Endodermal cell (in vitro differentiated cells): Measurements from ENCODE around the gene GRAPL. TPM values are rescaled to one million over a fixed set of nuclear protein-coding genes. Genes with fewer than 3 reads are reported as not detected.
"Not testable (repeated sequence)": the region's sequence is repeated elsewhere in the genome, so short reads cannot be mapped to it uniquely, and the experiment has no call there.

Source experiments
- DNase-seq: peaks from one replicate; pipeline ENCODE4 v3.0.0-alpha.2; 2017
- H3K27ac ChIP-seq: 2 replicates; pipeline ENCODE4 v1.5.1; 2013; ENCODE audit warnings: mild to moderate bottlenecking, low read depth, low read length, moderate library complexity
- H3K27me3 ChIP-seq: 2 replicates; pipeline ENCODE4 v1.6.1; 2013; ENCODE audit warnings: mild to moderate bottlenecking, low read length, moderate library complexity; ENCODE audit not compliant: insufficient read depth, control insufficient read depth, poor library complexity, severe bottlenecking
- H3K36me3 ChIP-seq: 2 replicates; pipeline ENCODE4 v1.7.0; 2013; ENCODE audit warnings: mild to moderate bottlenecking, low read length, moderate library complexity; ENCODE audit not compliant: control insufficient read depth, insufficient read depth
- H3K4me1 ChIP-seq: one replicate; pipeline ENCODE4 v1.7.0; 2013; ENCODE audit warnings: low read length; ENCODE audit not compliant: control insufficient read depth, insufficient read depth
- H3K4me3 ChIP-seq: 2 replicates; pipeline ENCODE4 v1.5.1; 2013; ENCODE audit warnings: mild to moderate bottlenecking, low read length, moderate library complexity
- H3K9ac ChIP-seq: 2 replicates; pipeline ENCODE4 v1.6.1; 2013; ENCODE audit warnings: mild to moderate bottlenecking, low read length, moderate library complexity; ENCODE audit not compliant: poor library complexity, severe bottlenecking; ENCODE audit errors: extremely low read depth
- H3K9me3 ChIP-seq: 2 replicates; pipeline ENCODE4 v1.6.1; 2013; ENCODE audit warnings: mild to moderate bottlenecking, low read length, moderate library complexity; ENCODE audit not compliant: control insufficient read depth
- H3K27ac Mint-ChIP-seq: 2 replicates; pipeline ENCODE4 v1.8.0; 2020; ENCODE audit warnings: mixed read lengths
- H3K27me3 Mint-ChIP-seq: 2 replicates; pipeline ENCODE4 v1.8.0; 2021; ENCODE audit warnings: mild to moderate bottlenecking, mixed read lengths; ENCODE audit not compliant: insufficient read depth
- H3K36me3 Mint-ChIP-seq: 2 replicates; pipeline ENCODE4 v1.8.0; 2020; ENCODE audit warnings: low read depth, mixed read lengths
- H3K4me1 Mint-ChIP-seq: 2 replicates; pipeline ENCODE4 v1.8.0; 2020; ENCODE audit warnings: mixed read lengths
- H3K4me3 Mint-ChIP-seq: 2 replicates; pipeline ENCODE4 v1.8.0; 2020; ENCODE audit warnings: mild to moderate bottlenecking, moderate library complexity, mixed read lengths
- H3K9me3 Mint-ChIP-seq: 2 replicates; pipeline ENCODE4 v1.8.0; 2020; ENCODE audit warnings: mild to moderate bottlenecking, mixed read lengths
- WGBS, 2 experiments: methylation state at CpG; one replicate each; pipeline versions ENCODE4 v1.1.5 to v1.1.7; 2013; ENCODE audit warnings: missing lambda C conversion rate in 2 of 2, mixed read lengths in 1 of 2; ENCODE audit not compliant: insufficient coverage in 1 of 2, insufficient read length in 1 of 2; 5-methylcytosine and 5-hydroxymethylcytosine counted together
- total RNA-seq, 2 donors: library from RNA; stranded (reverse); fragmentation: NEBNext Ultra II Directional in 1 of 2; extraction: Animal tissue kit (Norgen Biotek cat#: 25700) in 1 of 2; gene quantifications; 2 replicates in 1 of 2; 3 replicates in 1 of 2; pipeline ENCODE4 v1.2.1, GENCODE V29; 2021

Gene GRAPL
- total RNA-seq, 2 donors from 2014 or later = 0.53 TPM; not detected in 1

- H3K36me3 ChIP-seq, H3K9me3 ChIP-seq, H3K27ac Mint-ChIP-seq, H3K27ac ChIP-seq, H3K4me3 Mint-ChIP-seq, H3K9me3 Mint-ChIP-seq, H3K4me1 Mint-ChIP-seq, H3K36me3 Mint-ChIP-seq, H3K4me3 ChIP-seq, H3K4me1 ChIP-seq, H3K27me3 Mint-ChIP-seq, H3K27me3 ChIP-seq, DNase-seq, H3K9ac ChIP-seq: not testable (repeated sequence)
- WGBS, 2 experiments = no CpG with 5 or more reads among the region's 11 CpGs
These were observed 18.1 kb downstream of the GRAPL start for GRCh38 chr17:19145471-19145870.

GRCh38 chr17:19150678-19151615 lies 23.6 kb downstream of the GRAPL start:
- not testable (repeated sequence) for H3K27ac Mint-ChIP-seq, H3K27me3 Mint-ChIP-seq, DNase-seq, H3K9me3 ChIP-seq, H3K27me3 ChIP-seq, H3K27ac ChIP-seq, H3K4me3 Mint-ChIP-seq, H3K9me3 Mint-ChIP-seq, H3K4me1 Mint-ChIP-seq, H3K4me1 ChIP-seq, H3K4me3 ChIP-seq, H3K36me3 Mint-ChIP-seq, H3K36me3 ChIP-seq, H3K9ac ChIP-seq
- WGBS, 2 experiments = no CpG with 5 or more reads among the region's 9 CpGs

- no CpG with 5 or more reads among the region's 8 CpGs for WGBS, 2 experiments
- H3K9me3 Mint-ChIP-seq, H3K4me1 Mint-ChIP-seq, H3K27ac ChIP-seq, H3K27me3 Mint-ChIP-seq, H3K9ac ChIP-seq, H3K27ac Mint-ChIP-seq, H3K9me3 ChIP-seq, DNase-seq, H3K36me3 Mint-ChIP-seq, H3K4me3 ChIP-seq, H3K4me1 ChIP-seq, H3K4me3 Mint-ChIP-seq, H3K27me3 ChIP-seq, H3K36me3 ChIP-seq: not testable (repeated sequence)
These were observed 30.2 kb downstream of the GRAPL start for GRCh38 chr17:19157628-19158027.

GRCh38 chr17:19158478-19158877 lies 31.1 kb downstream of the GRAPL start:
- not testable (repeated sequence) for H3K4me3 Mint-ChIP-seq, H3K4me1 ChIP-seq

GRCh38 chr17:19158938-19159337 lies 31.5 kb downstream of the GRAPL start:
- H3K27ac Mint-ChIP-seq, H3K9ac ChIP-seq, H3K4me1 ChIP-seq, H3K4me3 Mint-ChIP-seq, H3K27me3 ChIP-seq, H3K36me3 ChIP-seq, H3K4me1 Mint-ChIP-seq, H3K27ac ChIP-seq, H3K27me3 Mint-ChIP-seq, H3K36me3 Mint-ChIP-seq, H3K4me3 ChIP-seq, H3K9me3 ChIP-seq, H3K9me3 Mint-ChIP-seq, DNase-seq: not testable (repeated sequence)
- WGBS, 2 experiments = no CpG with 5 or more reads among the region's 2 CpGs

More at GRCh38 chr17:19158478-19158877, 31.1 kb downstream of the GRAPL start:
- not testable (repeated sequence) for H3K36me3 Mint-ChIP-seq, DNase-seq, H3K27ac Mint-ChIP-seq, H3K27me3 ChIP-seq, H3K9me3 ChIP-seq, H3K27me3 Mint-ChIP-seq, H3K4me3 ChIP-seq, H3K4me1 Mint-ChIP-seq, H3K36me3 ChIP-seq, H3K27ac ChIP-seq, H3K9me3 Mint-ChIP-seq, H3K9ac ChIP-seq
- WGBS, 2 experiments = no CpG with 5 or more reads among the region's 10 CpGs

- H3K4me1 Mint-ChIP-seq, H3K4me3 ChIP-seq, H3K4me1 ChIP-seq, H3K9ac ChIP-seq, H3K27me3 ChIP-seq, H3K9me3 ChIP-seq, H3K27ac Mint-ChIP-seq, H3K27ac ChIP-seq, H3K36me3 ChIP-seq, H3K4me3 Mint-ChIP-seq, H3K9me3 Mint-ChIP-seq, H3K27me3 Mint-ChIP-seq, H3K36me3 Mint-ChIP-seq, DNase-seq: not testable (repeated sequence)
- no CpG with 5 or more reads among the region's 13 CpGs for WGBS, 2 experiments
These were observed 34.1 kb downstream of the GRAPL start for GRCh38 chr17:19161308-19162107.
